ENCODE data around the gene OR10V1.

The OR10V1 gene

DNA sequence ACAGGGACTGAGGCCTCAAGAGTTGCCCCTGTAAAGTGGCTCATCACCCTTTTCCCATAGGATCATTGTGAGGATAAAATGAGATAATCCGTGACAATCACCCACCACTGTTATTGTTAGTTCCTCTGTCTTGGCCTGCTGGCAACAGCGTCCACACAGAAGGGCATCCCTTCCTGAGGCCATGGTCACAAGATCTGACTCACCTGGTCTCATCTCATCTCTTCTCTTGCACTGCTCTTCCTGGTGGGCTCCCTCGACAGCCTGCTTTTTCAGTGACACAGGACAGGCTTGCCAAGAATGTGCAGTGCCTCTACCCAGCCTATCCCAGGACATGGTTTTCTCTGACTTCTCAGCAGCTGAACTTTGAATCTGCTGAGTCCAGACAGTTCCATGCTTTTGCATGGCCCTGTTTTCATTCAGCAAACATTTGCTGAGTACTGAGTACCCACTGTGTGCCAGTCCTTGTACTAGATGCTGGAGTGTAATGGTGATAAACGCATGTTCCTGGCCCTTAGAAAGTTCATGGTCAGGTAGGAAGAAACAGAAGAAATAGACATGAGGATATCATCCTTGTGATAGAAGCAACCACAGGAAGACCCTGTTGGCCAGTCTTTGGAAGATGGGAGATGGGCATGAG lies 44.9 kb upstream of the OR10V1 start:
- TF ChIP-seq ZNF70 (CRISPR knock-in tag; IDR thresholded peaks at IDR 0.05) (no peak), ZNF565 (CRISPR knock-in tag; conservative IDR thresholded peaks at IDR 0.05; ENCODE audit: low read depth) (no peak), GLIS3 (CRISPR knock-in tag; IDR thresholded peaks at IDR 0.05) (no peak), OSR1 (CRISPR knock-in tag; IDR thresholded peaks at IDR 0.05) (no peak), ZFP3 (CRISPR knock-in tag; IDR thresholded peaks at IDR 0.05) (no peak), PPARA (CRISPR knock-in tag; IDR thresholded peaks at IDR 0.05; ENCODE audit: borderline replicate concordance) (no peak), ZFP30 (CRISPR knock-in tag; IDR thresholded peaks at IDR 0.05) (no peak), ISL1 (CRISPR knock-in tag; IDR thresholded peaks at IDR 0.05) (no peak)
- TF ChIP-seq, protein P1, sequence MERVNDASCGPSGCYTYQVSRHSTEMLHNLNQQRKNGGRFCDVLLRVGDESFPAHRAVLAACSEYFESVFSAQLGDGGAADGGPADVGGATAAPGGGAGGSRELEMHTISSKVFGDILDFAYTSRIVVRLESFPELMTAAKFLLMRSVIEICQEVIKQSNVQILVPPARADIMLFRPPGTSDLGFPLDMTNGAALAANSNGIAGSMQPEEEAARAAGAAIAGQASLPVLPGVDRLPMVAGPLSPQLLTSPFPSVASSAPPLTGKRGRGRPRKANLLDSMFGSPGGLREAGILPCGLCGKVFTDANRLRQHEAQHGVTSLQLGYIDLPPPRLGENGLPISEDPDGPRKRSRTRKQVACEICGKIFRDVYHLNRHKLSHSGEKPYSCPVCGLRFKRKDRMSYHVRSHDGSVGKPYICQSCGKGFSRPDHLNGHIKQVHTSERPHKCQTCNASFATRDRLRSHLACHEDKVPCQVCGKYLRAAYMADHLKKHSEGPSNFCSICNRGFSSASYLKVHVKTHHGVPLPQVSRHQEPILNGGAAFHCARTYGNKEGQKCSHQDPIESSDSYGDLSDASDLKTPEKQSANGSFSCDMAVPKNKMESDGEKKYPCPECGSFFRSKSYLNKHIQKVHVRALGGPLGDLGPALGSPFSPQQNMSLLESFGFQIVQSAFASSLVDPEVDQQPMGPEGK (CRISPR knock-in tag; IDR thresholded peaks at IDR 0.05; ENCODE audit: borderline replicate concordance), result no peak
- TF ChIP-seq, protein P2, sequence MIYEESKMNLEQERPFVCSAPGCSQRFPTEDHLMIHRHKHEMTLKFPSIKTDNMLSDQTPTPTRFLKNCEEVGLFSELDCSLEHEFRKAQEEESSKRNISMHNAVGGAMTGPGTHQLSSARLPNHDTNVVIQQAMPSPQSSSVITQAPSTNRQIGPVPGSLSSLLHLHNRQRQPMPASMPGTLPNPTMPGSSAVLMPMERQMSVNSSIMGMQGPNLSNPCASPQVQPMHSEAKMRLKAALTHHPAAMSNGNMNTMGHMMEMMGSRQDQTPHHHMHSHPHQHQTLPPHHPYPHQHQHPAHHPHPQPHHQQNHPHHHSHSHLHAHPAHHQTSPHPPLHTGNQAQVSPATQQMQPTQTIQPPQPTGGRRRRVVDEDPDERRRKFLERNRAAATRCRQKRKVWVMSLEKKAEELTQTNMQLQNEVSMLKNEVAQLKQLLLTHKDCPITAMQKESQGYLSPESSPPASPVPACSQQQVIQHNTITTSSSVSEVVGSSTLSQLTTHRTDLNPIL (CRISPR knock-in tag; IDR thresholded peaks at IDR 0.05; ENCODE audit: low read depth), result no peak
- TF ChIP-seq, protein P3, sequence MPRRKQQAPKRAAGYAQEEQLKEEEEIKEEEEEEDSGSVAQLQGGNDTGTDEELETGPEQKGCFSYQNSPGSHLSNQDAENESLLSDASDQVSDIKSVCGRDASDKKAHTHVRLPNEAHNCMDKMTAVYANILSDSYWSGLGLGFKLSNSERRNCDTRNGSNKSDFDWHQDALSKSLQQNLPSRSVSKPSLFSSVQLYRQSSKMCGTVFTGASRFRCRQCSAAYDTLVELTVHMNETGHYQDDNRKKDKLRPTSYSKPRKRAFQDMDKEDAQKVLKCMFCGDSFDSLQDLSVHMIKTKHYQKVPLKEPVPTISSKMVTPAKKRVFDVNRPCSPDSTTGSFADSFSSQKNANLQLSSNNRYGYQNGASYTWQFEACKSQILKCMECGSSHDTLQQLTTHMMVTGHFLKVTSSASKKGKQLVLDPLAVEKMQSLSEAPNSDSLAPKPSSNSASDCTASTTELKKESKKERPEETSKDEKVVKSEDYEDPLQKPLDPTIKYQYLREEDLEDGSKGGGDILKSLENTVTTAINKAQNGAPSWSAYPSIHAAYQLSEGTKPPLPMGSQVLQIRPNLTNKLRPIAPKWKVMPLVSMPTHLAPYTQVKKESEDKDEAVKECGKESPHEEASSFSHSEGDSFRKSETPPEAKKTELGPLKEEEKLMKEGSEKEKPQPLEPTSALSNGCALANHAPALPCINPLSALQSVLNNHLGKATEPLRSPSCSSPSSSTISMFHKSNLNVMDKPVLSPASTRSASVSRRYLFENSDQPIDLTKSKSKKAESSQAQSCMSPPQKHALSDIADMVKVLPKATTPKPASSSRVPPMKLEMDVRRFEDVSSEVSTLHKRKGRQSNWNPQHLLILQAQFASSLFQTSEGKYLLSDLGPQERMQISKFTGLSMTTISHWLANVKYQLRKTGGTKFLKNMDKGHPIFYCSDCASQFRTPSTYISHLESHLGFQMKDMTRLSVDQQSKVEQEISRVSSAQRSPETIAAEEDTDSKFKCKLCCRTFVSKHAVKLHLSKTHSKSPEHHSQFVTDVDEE (CRISPR knock-in tag; IDR thresholded peaks at IDR 0.05), result no peak
- TF ChIP-seq, protein P4, sequence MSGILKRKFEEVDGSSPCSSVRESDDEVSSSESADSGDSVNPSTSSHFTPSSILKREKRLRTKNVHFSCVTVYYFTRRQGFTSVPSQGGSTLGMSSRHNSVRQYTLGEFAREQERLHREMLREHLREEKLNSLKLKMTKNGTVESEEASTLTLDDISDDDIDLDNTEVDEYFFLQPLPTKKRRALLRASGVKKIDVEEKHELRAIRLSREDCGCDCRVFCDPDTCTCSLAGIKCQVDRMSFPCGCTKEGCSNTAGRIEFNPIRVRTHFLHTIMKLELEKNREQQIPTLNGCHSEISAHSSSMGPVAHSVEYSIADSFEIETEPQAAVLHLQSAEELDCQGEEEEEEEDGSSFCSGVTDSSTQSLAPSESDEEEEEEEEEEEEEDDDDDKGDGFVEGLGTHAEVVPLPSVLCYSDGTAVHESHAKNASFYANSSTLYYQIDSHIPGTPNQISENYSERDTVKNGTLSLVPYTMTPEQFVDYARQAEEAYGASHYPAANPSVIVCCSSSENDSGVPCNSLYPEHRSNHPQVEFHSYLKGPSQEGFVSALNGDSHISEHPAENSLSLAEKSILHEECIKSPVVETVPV (CRISPR knock-in tag; IDR thresholded peaks at IDR 0.05), result no peak
- ATAC-seq, result no peak

DNA sequence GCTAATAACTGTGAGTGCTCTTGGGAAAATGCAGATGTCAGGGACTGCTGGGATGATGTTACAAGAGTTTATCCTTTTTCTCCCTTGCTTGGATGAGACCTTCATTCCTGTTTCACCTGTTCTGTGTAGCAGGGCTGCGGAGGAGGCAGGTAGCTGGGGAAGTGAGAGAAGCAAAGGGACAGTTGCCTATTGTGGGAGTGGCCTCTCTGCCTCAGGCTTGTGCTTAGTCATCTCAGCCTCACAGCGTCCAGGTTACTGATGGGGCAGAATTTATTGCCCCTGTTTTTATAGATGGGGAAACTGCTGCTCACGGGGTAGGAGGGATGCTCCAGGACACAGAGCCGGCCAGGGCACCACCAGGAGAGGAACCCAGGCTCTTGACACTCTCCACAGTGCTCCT lies 43.2 kb upstream of the OR10V1 start:
- TF ChIP-seq TCF4 (CRISPR knock-in tag; IDR thresholded peaks at IDR 0.05; ENCODE audit: borderline replicate concordance) (no peak), ZFP30 (CRISPR knock-in tag; IDR thresholded peaks at IDR 0.05) (no peak), PPARA (CRISPR knock-in tag; IDR thresholded peaks at IDR 0.05; ENCODE audit: borderline replicate concordance) (no peak), ZC3H10 (CRISPR knock-in tag; IDR thresholded peaks at IDR 0.05) (no peak), CSDC2 (CRISPR knock-in tag; IDR thresholded peaks at IDR 0.05) (no peak), RARB (CRISPR knock-in tag; IDR thresholded peaks at IDR 0.05) (no peak), ARNTL (CRISPR knock-in tag; IDR thresholded peaks at IDR 0.05; ENCODE audit: borderline replicate concordance, low read depth) (no peak), ZFP3 (CRISPR knock-in tag; IDR thresholded peaks at IDR 0.05) (no peak), ZNF70 (CRISPR knock-in tag; IDR thresholded peaks at IDR 0.05) (no peak)
- no peak for ATAC-seq

DNA sequence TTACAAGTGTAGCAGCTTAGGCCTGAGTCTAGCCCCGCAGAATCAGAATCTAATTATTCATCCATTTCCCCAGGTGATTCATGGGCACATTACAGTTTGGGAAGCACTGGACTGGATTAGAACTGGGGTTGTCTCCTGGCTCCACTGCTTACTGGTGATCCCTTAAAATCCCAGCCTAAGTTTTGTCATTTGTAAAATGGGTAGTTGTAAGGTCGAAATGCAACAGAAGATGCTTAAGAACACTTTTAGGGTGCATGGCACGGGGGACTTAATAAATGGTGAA lies 42.9 kb upstream of the OR10V1 start:
- TF ChIP-seq ISL1 (CRISPR knock-in tag; IDR thresholded peaks at IDR 0.05), result no peak
- TF ChIP-seq PPARA (CRISPR knock-in tag; IDR thresholded peaks at IDR 0.05; ENCODE audit: borderline replicate concordance), result no peak
- TF ChIP-seq GLIS3 (CRISPR knock-in tag; IDR thresholded peaks at IDR 0.05), result no peak
- TF ChIP-seq ARNTL (CRISPR knock-in tag; IDR thresholded peaks at IDR 0.05; ENCODE audit: borderline replicate concordance, low read depth), result no peak
- no peak for TF ChIP-seq ESRRG (CRISPR knock-in tag; IDR thresholded peaks at IDR 0.05)
- no peak for TF ChIP-seq BACH2 (CRISPR knock-in tag; IDR thresholded peaks at IDR 0.05; ENCODE audit: borderline replicate concordance)
- TF ChIP-seq, protein P3 (CRISPR knock-in tag; IDR thresholded peaks at IDR 0.05), result no peak
- TF ChIP-seq, protein P4 (CRISPR knock-in tag; IDR thresholded peaks at IDR 0.05), result no peak
- no peak for TF ChIP-seq ZNF70 (CRISPR knock-in tag; IDR thresholded peaks at IDR 0.05)
- TF ChIP-seq ZC3H10 (CRISPR knock-in tag; IDR thresholded peaks at IDR 0.05), result no peak
- TF ChIP-seq ZNF565 (CRISPR knock-in tag; conservative IDR thresholded peaks at IDR 0.05; ENCODE audit: low read depth), result no peak
- TF ChIP-seq, protein P5, sequence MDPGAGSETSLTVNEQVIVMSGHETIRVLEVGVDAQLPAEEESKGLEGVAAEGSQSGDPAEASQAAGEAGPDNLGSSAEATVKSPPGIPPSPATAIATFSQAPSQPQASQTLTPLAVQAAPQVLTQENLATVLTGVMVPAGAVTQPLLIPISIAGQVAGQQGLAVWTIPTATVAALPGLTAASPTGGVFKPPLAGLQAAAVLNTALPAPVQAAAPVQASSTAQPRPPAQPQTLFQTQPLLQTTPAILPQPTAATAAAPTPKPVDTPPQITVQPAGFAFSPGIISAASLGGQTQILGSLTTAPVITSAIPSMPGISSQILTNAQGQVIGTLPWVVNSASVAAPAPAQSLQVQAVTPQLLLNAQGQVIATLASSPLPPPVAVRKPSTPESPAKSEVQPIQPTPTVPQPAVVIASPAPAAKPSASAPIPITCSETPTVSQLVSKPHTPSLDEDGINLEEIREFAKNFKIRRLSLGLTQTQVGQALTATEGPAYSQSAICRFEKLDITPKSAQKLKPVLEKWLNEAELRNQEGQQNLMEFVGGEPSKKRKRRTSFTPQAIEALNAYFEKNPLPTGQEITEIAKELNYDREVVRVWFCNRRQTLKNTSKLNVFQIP (CRISPR knock-in tag; IDR thresholded peaks at IDR 0.05; ENCODE audit: borderline replicate concordance, low read depth), result no peak
- no peak for TF ChIP-seq CSDC2 (CRISPR knock-in tag; IDR thresholded peaks at IDR 0.05)
- TF ChIP-seq SNAI2 (CRISPR knock-in tag; IDR thresholded peaks at IDR 0.05), result no peak
- ATAC-seq, result no peak
